CD4-positive, alpha-beta T cell treated with Interleukin-6 at 100 ng/mL for 8 hours (primary cell): Measurements from ENCODE around the gene WDR70.
"Not testable (repeated sequence)": the region's sequence is repeated elsewhere in the genome, so short reads cannot be mapped to it uniquely, and the experiment has no call there.

ENCODE experiments used
- DNase-seq: peaks from one replicate; pipeline ENCODE4 v3.0.0-alpha.2; 2020; ENCODE audit warnings: mixed read lengths, low spot score

Gene WDR70

DNA sequence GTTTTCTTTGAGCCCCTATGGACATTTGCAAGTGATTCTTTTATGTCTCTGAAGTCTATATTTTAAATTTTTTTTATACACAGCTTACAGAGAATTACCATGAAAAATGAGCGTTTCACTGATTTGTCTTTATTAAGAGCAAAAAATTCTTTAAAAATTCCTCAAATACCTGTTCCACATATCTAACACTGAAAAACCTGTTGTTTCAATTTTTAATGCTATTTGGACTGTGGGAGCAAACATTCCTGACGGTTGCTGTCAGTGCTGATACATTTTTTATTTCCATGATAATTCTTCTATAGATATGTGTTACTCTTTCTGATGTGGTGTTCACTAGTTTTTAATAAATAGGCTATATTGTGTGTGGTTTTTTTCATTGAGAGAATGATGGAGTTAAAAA is 261.0 kb downstream of the WDR70 start:
- DNase-seq, result no peak

DNA sequence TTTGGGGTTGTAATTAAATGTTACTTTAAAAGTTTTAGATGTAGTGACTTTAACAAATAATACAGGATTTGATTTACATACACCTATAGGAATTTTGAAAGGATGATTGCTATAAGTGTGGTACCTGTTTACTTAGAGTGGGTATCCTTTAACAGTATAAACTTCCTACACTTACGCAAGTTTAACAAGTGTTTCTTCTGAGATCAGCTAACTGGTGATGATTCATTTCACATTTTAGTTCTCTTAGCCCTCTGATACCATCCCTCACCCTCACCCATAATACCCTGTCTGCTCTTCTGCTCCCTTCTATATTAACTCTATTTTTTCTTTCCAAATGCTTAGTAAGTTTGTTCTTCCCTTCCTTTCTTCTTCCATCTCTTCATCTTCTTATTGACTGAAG is 262.8 kb downstream of the WDR70 start:
- DNase-seq, result no peak

DNA sequence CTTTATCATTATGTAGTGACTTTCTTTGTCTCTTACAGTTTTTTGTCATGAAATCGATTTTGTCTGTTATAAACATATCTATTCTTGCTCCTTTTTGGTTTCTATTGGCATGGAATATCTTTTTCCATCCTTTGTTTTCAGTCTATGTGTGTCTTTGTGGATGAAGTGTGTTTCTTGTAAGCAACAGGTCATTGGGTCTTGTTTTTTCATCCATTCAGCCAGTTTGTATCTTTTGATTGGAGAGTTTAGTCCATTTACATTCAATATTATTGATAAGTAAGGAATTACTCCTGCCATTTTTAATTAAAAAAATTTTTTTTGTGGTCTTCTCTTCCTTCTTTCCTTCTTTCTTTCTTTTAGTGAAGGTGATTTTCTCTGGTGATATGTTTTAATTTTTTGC is 266.6 kb downstream of the WDR70 start:
- no peak for DNase-seq

DNA sequence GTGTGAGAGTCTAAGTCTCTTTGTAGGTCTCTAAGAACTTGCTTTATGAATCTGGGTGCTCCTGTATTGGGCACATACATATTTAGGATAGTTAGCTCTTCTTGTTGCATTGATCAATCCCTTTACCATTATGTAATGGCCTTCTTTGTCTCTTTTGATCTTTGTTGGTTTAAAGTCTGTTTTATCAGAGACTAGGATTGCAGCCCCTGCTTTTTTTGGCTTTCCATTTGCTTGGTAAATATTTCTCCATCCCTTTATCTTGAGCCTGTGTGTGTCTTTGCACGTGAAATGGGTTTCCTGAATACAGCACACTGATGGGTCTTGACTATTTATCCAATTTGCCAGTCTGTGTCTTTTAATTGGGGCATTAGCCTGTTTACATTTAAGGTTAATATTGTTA is 275.4 kb downstream of the WDR70 start:
- not testable (repeated sequence) for DNase-seq

GRCh38 chr5:37657046-37657445 is 277.9 kb downstream of the WDR70 start:
- no peak for DNase-seq

- no peak for DNase-seq
Observed at GRCh38 chr5:37658440-37658839, 279.3 kb downstream of the WDR70 start.

DNA sequence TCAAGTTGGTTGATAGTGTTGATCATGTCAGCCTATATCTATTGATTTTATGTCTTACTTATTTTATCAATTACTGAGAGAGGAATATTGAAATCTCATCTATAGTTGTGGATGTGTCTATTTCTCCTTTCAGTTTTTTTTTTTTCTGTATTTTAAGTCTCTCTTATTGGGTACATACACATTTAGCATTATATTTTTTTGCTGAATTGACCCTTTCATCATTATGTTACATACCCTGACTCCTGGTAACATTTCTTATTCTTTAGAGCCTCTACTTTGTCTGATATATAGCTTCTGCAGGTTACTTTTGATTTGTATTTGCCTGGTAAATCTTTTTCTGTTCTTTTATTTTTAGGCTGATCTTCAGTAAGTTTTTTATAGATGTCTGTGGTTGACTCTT is 281.2 kb downstream of the WDR70 start:
- DNase-seq, result no peak

DNA sequence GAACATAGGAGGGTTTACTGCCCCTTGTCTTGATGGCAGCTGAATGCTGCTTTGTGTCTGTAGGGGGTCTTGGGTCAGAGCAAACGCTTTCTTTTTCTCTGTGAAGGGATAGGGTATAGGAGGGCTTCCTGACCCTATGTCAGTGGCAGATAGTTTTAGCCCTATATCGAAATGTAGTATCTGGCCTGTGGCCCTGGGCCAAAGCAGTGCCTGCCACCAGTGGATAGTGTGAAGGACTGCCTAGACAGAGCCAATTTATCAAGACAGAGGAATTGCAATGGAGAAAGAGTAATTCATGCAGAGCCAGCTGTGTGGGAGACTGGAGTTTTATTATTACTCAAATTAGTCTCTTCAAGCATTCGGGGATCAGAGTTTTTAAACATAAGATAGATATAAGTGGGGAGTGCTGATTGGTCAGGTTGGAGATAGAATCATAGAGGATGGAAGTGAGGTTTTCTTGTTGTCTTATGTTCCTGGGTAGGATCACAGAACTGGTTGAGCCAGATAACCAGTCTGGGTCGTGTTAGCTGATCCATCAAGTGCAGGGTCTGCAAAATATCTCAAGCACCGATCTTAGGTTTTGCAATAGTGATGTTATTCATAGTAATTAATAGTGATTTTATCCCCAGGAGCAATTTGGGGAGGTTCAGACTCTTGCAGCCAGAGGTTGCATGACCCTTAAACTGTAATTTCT is 282.3 kb downstream of the WDR70 start:
- DNase-seq, result no peak

DNA sequence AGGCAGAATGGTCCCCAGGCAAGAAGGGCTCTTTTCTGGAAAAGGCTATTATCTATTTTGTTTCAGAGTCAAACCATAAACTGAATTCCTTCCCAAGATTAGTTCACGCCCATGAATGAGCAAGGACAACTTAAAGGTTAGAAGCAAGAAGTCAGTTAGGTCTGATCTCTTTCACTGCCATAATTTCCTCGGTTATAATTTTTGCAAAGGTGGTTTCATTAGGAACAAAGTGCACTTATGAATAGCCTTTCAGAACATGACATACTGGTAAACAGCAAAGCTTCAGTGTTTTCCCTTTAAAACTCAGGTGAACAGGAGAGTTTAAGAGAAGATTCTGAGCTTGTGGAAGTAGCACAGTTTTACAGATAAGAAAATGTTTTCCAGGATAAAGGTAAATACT is 282.8 kb downstream of the WDR70 start:
- DNase-seq, result no peak

DNA sequence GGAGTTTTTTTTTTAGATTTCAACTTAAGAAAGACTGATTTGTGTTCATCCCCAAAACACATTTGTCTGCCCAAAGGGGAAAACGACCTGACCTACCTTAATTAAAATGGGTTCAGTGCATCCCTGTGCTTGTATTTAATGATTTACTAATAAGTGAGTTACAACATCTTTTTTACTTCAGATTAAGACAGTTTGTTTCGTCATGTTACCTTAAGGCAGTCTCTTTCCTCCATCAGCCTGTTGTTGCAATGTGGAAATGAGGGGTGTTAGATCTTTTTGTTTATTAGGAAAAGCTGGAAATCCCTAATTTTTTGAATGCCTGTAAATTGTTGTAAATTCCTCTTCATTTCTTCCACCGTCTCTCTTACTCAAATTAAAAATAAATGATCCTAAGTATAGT is 283.2 kb downstream of the WDR70 start:
- no peak for DNase-seq

- no peak for DNase-seq
Observed at GRCh38 chr5:37662789-37663485, 283.8 kb downstream of the WDR70 start.

DNA sequence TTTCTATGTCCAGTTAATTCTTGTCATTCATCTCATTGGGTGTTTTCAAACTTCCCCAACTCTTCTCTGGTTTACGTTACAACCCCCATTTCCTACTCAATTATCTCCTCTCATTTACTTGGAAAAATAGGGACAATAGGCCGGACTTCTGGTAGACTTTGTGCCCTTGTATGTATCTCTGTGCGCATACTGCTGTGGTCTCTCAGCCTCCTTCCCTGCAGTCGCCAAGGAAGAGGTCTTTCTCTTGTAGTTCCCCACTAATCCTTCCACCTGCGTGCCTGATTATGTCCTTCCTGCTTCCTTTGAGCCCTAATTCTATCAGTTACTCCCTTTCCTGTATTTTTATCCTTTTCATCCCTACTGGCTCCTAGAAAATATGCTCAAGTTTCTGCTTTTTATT is 284.4 kb downstream of the WDR70 start:
- DNase-seq, result no peak

GRCh38 chr5:37664551-37664950 is 285.4 kb downstream of the WDR70 start:
- DNase-seq, result no peak

DNA sequence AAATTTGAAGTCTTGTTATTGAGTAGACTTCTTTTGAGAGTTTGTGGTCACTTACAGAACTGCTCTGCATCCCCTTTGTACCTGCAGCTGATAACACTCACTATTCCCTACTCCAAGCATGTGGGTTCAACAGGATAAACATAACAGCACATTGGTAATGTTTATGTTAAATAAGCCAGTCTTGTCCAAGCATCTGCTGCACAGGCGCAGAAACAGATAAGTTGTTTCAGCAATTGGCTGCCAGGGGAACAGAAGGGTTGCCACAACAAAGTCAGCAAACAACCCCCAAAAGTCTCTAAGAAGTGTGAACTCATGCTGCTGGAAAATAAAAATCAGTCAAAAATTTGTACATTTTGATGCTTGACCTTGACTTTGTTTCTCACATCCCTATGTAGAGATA is 286.2 kb downstream of the WDR70 start:
- no peak for DNase-seq

- DNase-seq, result no peak
Observed at GRCh38 chr5:37665889-37666288, 286.8 kb downstream of the WDR70 start.

DNA sequence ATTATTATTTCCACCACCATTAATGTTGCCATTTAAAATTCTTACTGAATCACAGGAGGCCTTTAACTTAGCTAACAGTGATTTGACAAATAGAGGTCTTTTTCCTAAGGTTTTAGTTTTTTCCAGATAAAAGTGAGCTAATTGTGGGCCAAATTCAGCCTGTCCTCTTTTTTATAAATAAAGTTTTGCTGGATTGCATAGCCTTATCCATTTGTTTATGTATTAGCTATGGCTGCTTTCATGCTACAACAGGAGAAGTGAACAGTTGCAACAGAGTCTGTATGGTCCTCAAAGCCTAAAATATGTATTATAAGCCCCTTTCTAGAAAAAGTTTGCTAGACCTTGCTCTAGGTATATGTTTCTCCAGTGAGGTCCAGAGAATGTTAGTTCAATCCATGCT is 288.3 kb downstream of the WDR70 start:
- DNase-seq, result no peak

DNA sequence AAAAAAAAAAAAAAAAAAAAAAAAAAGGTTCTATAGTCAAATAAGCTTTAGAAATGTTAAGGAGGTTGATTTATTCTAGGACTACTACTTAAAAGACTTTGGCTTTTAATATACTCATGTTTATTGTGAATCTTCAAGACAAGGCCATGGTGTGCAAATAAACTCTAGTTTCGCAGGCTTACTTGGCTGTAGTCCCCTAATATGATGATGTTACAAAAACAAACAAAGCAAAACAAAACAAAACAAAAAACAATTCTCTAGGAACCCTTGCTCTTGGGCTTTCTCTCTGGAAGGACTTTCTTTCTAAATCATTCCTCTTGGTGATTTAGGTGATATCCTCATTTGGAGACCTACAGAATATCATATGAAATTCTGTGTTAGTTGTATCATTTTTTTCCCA is 288.7 kb downstream of the WDR70 start:
- DNase-seq, result no peak

GRCh38 chr5:37668524-37669047 is 289.5 kb downstream of the WDR70 start:
- no peak for DNase-seq

- peak; percentile 3 for DNase-seq
Observed at GRCh38 chr5:37672118-37672588, 293.0 kb downstream of the WDR70 start.

DNA sequence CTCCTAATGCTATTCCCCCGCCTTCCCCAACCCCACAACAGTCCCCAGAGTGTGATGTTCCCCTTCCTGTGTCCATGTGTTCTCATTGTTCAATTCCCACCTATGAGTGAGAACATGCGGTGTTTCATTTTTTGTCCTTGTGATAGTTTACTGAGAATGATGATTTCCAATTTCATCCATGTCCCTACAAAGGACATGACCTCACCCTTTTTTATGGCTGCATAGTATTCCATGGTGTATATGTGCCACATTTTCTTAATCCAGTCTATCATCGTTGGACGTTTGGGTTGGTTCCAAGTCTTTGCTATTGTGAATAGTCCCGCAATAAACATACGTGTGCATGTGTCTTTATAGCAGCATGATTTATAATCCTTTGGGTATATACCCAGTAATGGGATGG is 295.2 kb downstream of the WDR70 start:
- DNase-seq, result not testable (repeated sequence)

DNA sequence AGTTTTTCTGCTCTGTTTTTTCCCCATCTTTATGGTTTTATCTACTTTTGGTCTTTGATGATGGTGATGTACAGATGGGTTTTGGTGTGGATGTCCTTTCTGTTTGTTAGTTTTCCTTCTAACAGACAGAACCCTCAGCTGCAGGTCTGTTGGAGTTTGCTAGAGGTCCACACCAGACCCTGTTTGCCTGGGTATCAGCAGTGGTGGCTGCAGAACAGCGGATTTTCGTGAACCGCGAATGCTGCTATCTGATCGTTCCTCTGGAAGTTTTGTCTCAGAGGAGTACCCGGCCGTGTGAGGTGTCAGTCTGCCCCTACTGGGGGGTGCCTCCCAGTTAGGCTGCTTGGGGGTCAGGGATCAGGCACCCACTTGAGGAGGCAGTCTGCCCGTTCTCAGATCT is 300.2 kb downstream of the WDR70 start:
- not testable (repeated sequence) for DNase-seq

DNA sequence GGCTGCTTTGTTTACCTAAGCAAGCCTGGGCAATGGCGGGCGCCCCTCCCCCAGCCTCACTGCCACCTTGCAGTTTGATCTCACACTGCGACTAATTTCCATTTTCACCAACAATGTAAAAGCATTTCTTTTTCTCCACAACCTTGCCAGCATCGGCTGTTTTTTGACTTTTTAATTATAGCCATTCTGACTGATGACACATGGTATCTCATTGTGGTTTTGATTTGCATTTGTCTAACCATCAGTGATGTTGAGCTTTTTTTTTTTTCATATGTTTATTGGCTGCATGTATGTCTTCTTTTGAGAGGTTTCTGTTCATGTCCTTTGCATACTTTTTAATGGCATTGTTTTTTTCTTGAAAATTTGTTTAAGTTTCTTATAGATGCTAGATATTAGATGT is 300.8 kb downstream of the WDR70 start:
- not testable (repeated sequence) for DNase-seq

- DNase-seq, result no peak
Observed at GRCh38 chr5:37683072-37683471, 304.0 kb downstream of the WDR70 start.

DNA sequence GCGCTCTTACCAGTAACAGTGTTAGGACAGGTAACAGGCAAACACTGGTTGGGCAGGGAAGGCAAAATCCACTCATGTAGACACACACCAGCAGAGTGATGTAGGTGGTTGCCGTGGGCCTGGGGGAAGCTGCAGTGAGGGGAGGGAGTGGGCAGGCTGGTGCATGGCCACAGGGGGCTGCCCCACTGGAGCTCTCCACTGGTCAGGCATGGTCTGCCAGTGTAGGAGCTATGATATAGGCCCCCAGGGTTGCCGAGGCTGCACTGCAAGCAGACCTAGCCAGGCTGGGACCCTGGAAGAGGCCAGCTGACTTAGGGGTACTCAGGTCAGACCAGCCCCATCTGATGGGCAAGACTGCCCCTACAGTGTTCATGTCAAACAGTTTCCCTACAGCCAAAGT is 306.1 kb downstream of the WDR70 start:
- DNase-seq, result no peak
